H1 (cell line): ENCODE results near the gene RASAL2. TPM values are rescaled to one million over a fixed set of nuclear protein-coding genes. Genes with fewer than 3 reads are reported as not detected.

Source experiments
- CTCF ChIA-PET: fragments of 300-600 bp; sonication (Branson Sonifier 250); formaldehyde crosslinking; loops from one replicate; lab custom pipeline; 2021; ENCODE audit not compliant: partially characterized antibody; lab: Charles Lee
- POLR2A ChIA-PET: fragments of 300-600 bp; sonication (Branson Sonifier 250); formaldehyde crosslinking; loops from one replicate; lab custom pipeline; 2021; ENCODE audit warnings: inconsistent platforms; ENCODE audit not compliant: partially characterized antibody; lab: Charles Lee
- DNase-seq, 2 experiments: peaks; one replicate each; pipeline versions ENCODE4 v3.0.0 to v3.0.0-alpha.2; 2010 to 2022; ENCODE audit warnings: low spot score in 2 of 2, low read depth in 1 of 2, mixed read lengths in 1 of 2
- FAIRE-seq: peaks from 2 replicates; lab custom pipeline; 2011; peaks lifted over from hg19 to GRCh38; lab: Jason Lieb, UNC
- H2AFZ ChIP-seq: 2 replicates; pipeline ENCODE4 v1.8.1; 2012; ENCODE audit warnings: low read length, inconsistent platforms
- H2AK5ac ChIP-seq: 2 replicates; pipeline ENCODE4 v1.6.1; 2013; ENCODE audit warnings: low read depth, low read length
- H2BK120ac ChIP-seq: replicated peaks from 2 replicates; pipeline ENCODE3; 2013; ENCODE audit warnings: low read depth, low read length, inconsistent platforms
- H2BK12ac ChIP-seq: 2 replicates; pipeline ENCODE4 v1.6.1; 2013; ENCODE audit warnings: low read depth, low read length
- H2BK15ac ChIP-seq: 2 replicates; pipeline ENCODE4 v1.6.1; 2013; ENCODE audit warnings: low read length
- H2BK20ac ChIP-seq: 2 replicates; pipeline ENCODE4 v1.6.1; 2013; ENCODE audit warnings: low read length
- H2BK5ac ChIP-seq: 2 replicates; pipeline ENCODE4 v1.6.1; 2013; ENCODE audit warnings: low read depth, low read length
- H3K14ac ChIP-seq: 2 replicates; pipeline ENCODE4 v1.6.1; 2013; ENCODE audit warnings: inconsistent platforms; ENCODE audit not compliant: insufficient read length
- H3K18ac ChIP-seq: 2 replicates; pipeline ENCODE4 v1.6.1; 2013; ENCODE audit warnings: low read length; ENCODE audit errors: extremely low read depth
- H3K23ac ChIP-seq: 2 replicates; pipeline ENCODE4 v1.6.1; 2013; ENCODE audit warnings: inconsistent platforms; ENCODE audit not compliant: insufficient read length
- H3K23me2 ChIP-seq: 2 replicates; pipeline ENCODE4 v1.6.1; 2013; ENCODE audit warnings: low read depth, low read length
- H3K27ac ChIP-seq: 2 replicates; pipeline ENCODE4 v1.6.1; 2011; ENCODE audit warnings: low read depth, low read length, inconsistent platforms
- H3K27me3 ChIP-seq, 4 experiments: replicated peaks in 1 of 4; 1 replicate in 1 of 4; 2 replicates in 3 of 4; pipeline versions ENCODE4 v1.6.1 to v1.8.1; 2011 to 2013; ENCODE audit warnings: low read length in 3 of 4, mild to moderate bottlenecking in 3 of 4, inconsistent platforms in 2 of 4, mixed read lengths in 2 of 4, moderate library complexity in 1 of 4; ENCODE audit not compliant: control insufficient read depth in 3 of 4, insufficient read depth in 3 of 4; ENCODE audit errors: extremely low read depth in 1 of 4
- H3K36me3 ChIP-seq, 4 experiments: 2 replicates each; pipeline versions ENCODE4 v1.6.1 to v1.8.1; 2011 to 2013; ENCODE audit warnings: mild to moderate bottlenecking in 4 of 4, low read length in 3 of 4, moderate library complexity in 2 of 4, control low read depth in 1 of 4, inconsistent platforms in 1 of 4; ENCODE audit not compliant: insufficient read depth in 4 of 4, control insufficient read depth in 2 of 4
- H3K4ac ChIP-seq: replicated peaks from 2 replicates; pipeline ENCODE3; 2013; ENCODE audit warnings: low read length, low read depth, mixed read lengths, inconsistent platforms; ENCODE audit not compliant: insufficient read length
- H3K4me1 ChIP-seq, 4 experiments: replicated peaks in 1 of 4; 1 replicate in 1 of 4; 2 replicates in 3 of 4; pipeline versions ENCODE4 v1.6.1 to v1.8.1; 2011 to 2013; ENCODE audit warnings: low read length in 3 of 4, inconsistent platforms in 2 of 4, mixed read lengths in 1 of 4; ENCODE audit not compliant: insufficient read depth in 4 of 4, control insufficient read depth in 3 of 4
- H3K4me2 ChIP-seq, 2 experiments: 2 replicates each; pipeline versions ENCODE4 v1.6.1 to v1.8.1; 2011 to 2013; ENCODE audit warnings: low read depth in 2 of 2, low read length in 2 of 2, control low read depth in 1 of 2, inconsistent platforms in 1 of 2, mild to moderate bottlenecking in 1 of 2; ENCODE audit not compliant: insufficient read depth in 1 of 2
- H3K4me3 ChIP-seq, 4 experiments: fragments of 200-600, 300-600 bp in 1 of 4; sonication (generic), shearing (Covaris generic), sonication (Bioruptor Twin) in 1 of 4; 2 replicates each; pipeline versions ENCODE4 v1.5.1 to v1.8.1; 2011 to 2016; ENCODE audit warnings: low read length in 4 of 4, low read depth in 3 of 4, control low read depth in 2 of 4, inconsistent platforms in 2 of 4, mild to moderate bottlenecking in 2 of 4, mixed read lengths in 1 of 4, moderate library complexity in 1 of 4; ENCODE audit not compliant: insufficient read depth in 2 of 4; ENCODE audit errors: extremely low read depth in 1 of 4
- H3K56ac ChIP-seq: replicated peaks from 2 replicates; pipeline ENCODE3; 2013; ENCODE audit warnings: low read depth, mild to moderate bottlenecking, mixed read lengths, low read length, inconsistent platforms; ENCODE audit not compliant: insufficient read length
- H3K79me1 ChIP-seq: 2 replicates; pipeline ENCODE4 v1.6.1; 2013; ENCODE audit warnings: low read depth, low read length, control low read depth
- H3K79me2 ChIP-seq, 2 experiments: 2 replicates each; pipeline versions ENCODE4 v1.6.1 to v1.8.1; 2012 to 2013; ENCODE audit warnings: low read length in 2 of 2, mild to moderate bottlenecking in 2 of 2, inconsistent platforms in 1 of 2; ENCODE audit not compliant: insufficient read depth in 2 of 2, control insufficient read depth in 1 of 2
- H3K9ac ChIP-seq, 4 experiments: replicated peaks in 1 of 4; 1 replicate in 1 of 4; 2 replicates in 3 of 4; pipeline versions ENCODE4 v1.6.1 to v1.8.1; 2011 to 2013; ENCODE audit warnings: low read depth in 3 of 4, low read length in 3 of 4, control low read depth in 2 of 4, mild to moderate bottlenecking in 2 of 4, moderate library complexity in 2 of 4, inconsistent platforms in 1 of 4; ENCODE audit errors: extremely low read depth in 1 of 4
- H3K9me3 ChIP-seq, 2 experiments: 2 replicates each; pipeline versions ENCODE4 v1.6.1 to v1.8.1; 2012 to 2013; ENCODE audit warnings: mild to moderate bottlenecking in 2 of 2, moderate library complexity in 2 of 2, control low read depth in 1 of 2, inconsistent platforms in 1 of 2, low read depth in 1 of 2, low read length in 1 of 2, mixed read lengths in 1 of 2; ENCODE audit not compliant: insufficient read depth in 2 of 2
- H4K20me1 ChIP-seq, 2 experiments: replicated peaks in 1 of 2; 2 replicates each; pipeline versions ENCODE3 to v1.8.1; 2011 to 2013; ENCODE audit warnings: inconsistent platforms in 2 of 2, low read length in 2 of 2, mild to moderate bottlenecking in 1 of 2; ENCODE audit not compliant: insufficient read depth in 2 of 2, control insufficient read depth in 1 of 2
- H4K5ac ChIP-seq: 2 replicates; pipeline ENCODE4 v1.6.1; 2013; ENCODE audit warnings: low read length, low read depth, mixed read lengths, inconsistent platforms; ENCODE audit not compliant: insufficient read length
- H4K8ac ChIP-seq: 2 replicates; pipeline ENCODE4 v1.8.0; 2013; ENCODE audit warnings: mild to moderate bottlenecking, moderate library complexity, low read length, inconsistent platforms; ENCODE audit not compliant: insufficient read depth; ENCODE audit errors: extremely low read depth
- H4K91ac ChIP-seq: replicated peaks from 2 replicates; pipeline ENCODE3; 2013; ENCODE audit warnings: low read length, mixed read lengths, inconsistent platforms; ENCODE audit not compliant: insufficient read length
- RBBP5 ChIP-seq: IDR thresholded peaks from 2 replicates; pipeline ENCODE4 v1.7.1; 2012; ENCODE audit warnings: low read depth, mild to moderate bottlenecking, inconsistent platforms, low read length, moderate library complexity, borderline replicate concordance
- WGBS, 2 experiments: shearing (Covaris generic) in 1 of 2; methylation state at CpG; one replicate each; pipeline versions ENCODE4 v1.1.6 to v1.1.7; 2013 to 2015; ENCODE audit warnings: low lambda C conversion rate in 2 of 2, mixed read lengths in 2 of 2, inconsistent platforms in 1 of 2, low coverage in 1 of 2, missing lambda C conversion rate in 1 of 2; ENCODE audit not compliant: insufficient replicate concordance in 2 of 2, insufficient coverage in 1 of 2, insufficient read length in 1 of 2; ENCODE audit errors: extremely low coverage in 1 of 2, missing lambda C conversion rate in 1 of 2; 5-methylcytosine and 5-hydroxymethylcytosine counted together
- polyA plus RNA-seq, 7 experiments: library from polyadenylated mRNA; depleted of rRNA in 3 of 7; stranded (reverse) in 5 of 7; unstranded in 2 of 7; fragments of >200 nt in 5 of 7; fragments of 200-250 nt in 2 of 7; gene quantifications; 1 replicate in 5 of 7; 2 replicates in 1 of 7; 4 replicates in 1 of 7; pipeline versions ENCODE4 v1.2.1 to v1.2.3, GENCODE V29; 2011 to 2013; ENCODE audit warnings: missing spikeins in 2 of 7, mixed read lengths in 2 of 7
- total RNA-seq: library from RNA; stranded (reverse); fragmentation: NEBNext Ultra II Directional; extraction: Animal tissue kit (Norgen Biotek cat#: 25700); gene quantifications from 2 replicates; pipeline ENCODE4 v1.2.1, GENCODE V29; 2021

RASAL2 gene
- total and polyA plus RNA-seq, 2 of the 8 experiments (the other 6 are each of a cell fraction or from before 2014, with no cell fraction given) = 15.9 to 32.5 TPM

GRCh38 chr1:178220094-178220493 is 126.2 kb downstream of the RASAL2 start:
- peaks cover 0 to 51% of the 10 kb centered on the region in 2 experiments; a peak in 3 of 4 replicates for H3K79me2 ChIP-seq
- no peak overlapping the region for H3K14ac ChIP-seq
- CTCF ChIA-PET = interaction anchor here (0.7 to 2.0 kb wide), 5 partner anchors 16 to 95 kb away, joined by 3 to 6 read pairs (median 3); no protein-coding TSS in a partner anchor
- H3K56ac ChIP-seq = no peak overlapping the region
- no peak overlapping the region for H3K4ac ChIP-seq
- no peaks in the 10 kb centered on the region for H3K4me1 ChIP-seq
- H3K27me3 ChIP-seq = no peaks in the 10 kb centered on the region
- H2BK120ac ChIP-seq = no peak overlapping the region
- H2AFZ ChIP-seq = no peak overlapping the region
- H3K79me1 ChIP-seq = no peaks in the 10 kb centered on the region; the same call in 1 of the 2 replicates
- no peaks in the 10 kb centered on the region for H3K36me3 ChIP-seq
- H4K5ac ChIP-seq = no peak overlapping the region
- no peak overlapping the region for H2BK15ac ChIP-seq
- no peak overlapping the region for H3K27ac ChIP-seq
- no peak overlapping the region for H2BK20ac ChIP-seq
- H2BK12ac ChIP-seq = no peak overlapping the region
- H3K9me3 ChIP-seq = no peaks in the 10 kb centered on the region
- no peak overlapping the region for H4K91ac ChIP-seq
- H3K18ac ChIP-seq = no peak overlapping the region
- POLR2A ChIA-PET = no interaction called here
- H4K8ac ChIP-seq = no peak overlapping the region
- H4K20me1 ChIP-seq = no peaks in the 10 kb centered on the region
- H3K4me3 ChIP-seq = no peak overlapping the region
- no peak overlapping the region for H3K4me2 ChIP-seq
- H3K23ac ChIP-seq = no peak overlapping the region
- no peak overlapping the region for H3K9ac ChIP-seq
- no peak overlapping the region for H2AK5ac ChIP-seq
- H3K23me2 ChIP-seq = no peaks in the 10 kb centered on the region
- H2BK5ac ChIP-seq = no peak overlapping the region
- TF ChIP-seq RBBP5 = no peak
- 96% methylated on average over 1 of the region's 1 CpG; no CpG with 5 or more reads in 1 of the 2 experiments for WGBS, 2 experiments
- FAIRE-seq (no peak), DNase-seq (no peak)
